Ovary (tissue), 9 donors: Measurements from ENCODE around the gene MNT. TPM values are rescaled to one million over a fixed set of nuclear protein-coding genes. Genes with fewer than 3 reads are reported as not detected.

Source experiments
- DNase-seq, 5 donors: peaks; one replicate each; pipeline ENCODE4 v3.0.0-alpha.2; 2019 to 2020
- H3K27ac ChIP-seq, 2 donors: fragments of 200-600 bp; one replicate each; pipeline versions ENCODE4 v1.5.1 to v1.8.0; 2019 to 2022
- H3K27me3 ChIP-seq: fragments of 200-600 bp; one replicate; pipeline ENCODE4 v1.8.0; 2022
- H3K36me3 ChIP-seq: fragments of 200-600 bp; sonication (generic); one replicate; pipeline ENCODE4 v1.5.1; 2019
- H3K4me1 ChIP-seq: one replicate; pipeline ENCODE4 v1.8.1; 2013; ENCODE audit warnings: mild to moderate bottlenecking, moderate library complexity; ENCODE audit not compliant: insufficient read depth
- H3K4me3 ChIP-seq: fragments of 200-600 bp; sonication (generic); one replicate; pipeline ENCODE4 v1.5.1; 2017
- H3K9me3 ChIP-seq, 2 donors: fragments of 200-600 bp in 1 of 2; sonication (generic) in 1 of 2; one replicate each; pipeline versions ENCODE4 v1.5.1 to v1.8.1; 2013 to 2019; ENCODE audit warnings: mild to moderate bottlenecking in 1 of 2, moderate library complexity in 1 of 2
- EP300 ChIP-seq: sonication (generic); formaldehyde crosslinking; IDR thresholded peaks from one replicate; pipeline ENCODE4 v1.6.1; 2017; ENCODE audit warnings: antibody characterized with exemption
- POLR2A ChIP-seq: fragments of 450-650 bp; IDR thresholded peaks from one replicate; pipeline ENCODE4 v1.6.1; 2017; ENCODE audit warnings: antibody characterized with exemption, mild to moderate bottlenecking, moderate library complexity
- WGBS, 3 donors: extraction: QIAGEN DNeasy Blood & Tissue Kit in 1 of 3; methylation state at CpG; one replicate each; pipeline versions ENCODE4 v1.1.5 to v1.1.7; 2013 to 2017; 5-methylcytosine and 5-hydroxymethylcytosine counted together
- intact Hi-C, 4 donors: fragments of 100-400 bp; cut with DNase I; formaldehyde crosslinking; loops; one replicate each; pipeline versions ENCODE4 v1.11.0 to v1.15.1; 2022 to 2023
- polyA plus RNA-seq, 2 donors: library from polyadenylated mRNA; stranded (reverse); fragments of 200-250 nt in 1 of 2; fragments of 350-450 nt in 1 of 2; fragmentation: Illumina TruSeq in 1 of 2; extraction: RNeasy Lipid Tissue Mini Kit (QIAGEN cat#74804) in 1 of 2; gene quantifications; one replicate each; pipeline ENCODE4 v1.2.3, GENCODE V29; 2013 to 2014
- small RNA-seq: library from RNA; depleted of rRNA; stranded (forward); fragments of <200 nt; gene quantifications from one replicate; pipeline ENCODE3, GENCODE V24; 2016
- total RNA-seq, 7 donors: library from RNA; depleted of rRNA in 2 of 7; stranded (reverse); fragments of >200 nt in 2 of 7; fragmentation: NEBNext Ultra II Directional in 3 of 7; extraction: Animal tissue kit (Norgen Biotek cat#: 25700) in 3 of 7; gene quantifications; one replicate each; pipeline versions ENCODE4 v1.1.0 to v1.2.4, GENCODE V29; 2016 to 2023
- TF ChIP-seq, protein P1 (sequence below), 3 donors: fragments of 450-650 bp in 2 of 3; fragments of 200-600 bp in 1 of 3; IDR thresholded peaks; one replicate each; pipeline versions ENCODE4 v1.5.1 to v1.8.0; 2016 to 2022; ENCODE audit warnings: antibody characterized with exemption in 3 of 3, mild to moderate bottlenecking in 1 of 3
- donor health status: DM: no; HTN: no; CAD: no; lungs with moderate emphysema.
- donor health status: DM: no; HTN: no; CAD: no.
- donor health status: Bipolar disorder and iron deficiency.
- donor health status: DM: yes; HTN: yes; CAD: no.
- donor health status: DM: no; HTN: no; CAD: no.
- donor health status: DM: yes; HTN: yes; CAD: no.

MNT gene
- total and polyA plus RNA-seq, 9 donors: 5.0 to 37.0 (median 24.2) TPM

DNA sequence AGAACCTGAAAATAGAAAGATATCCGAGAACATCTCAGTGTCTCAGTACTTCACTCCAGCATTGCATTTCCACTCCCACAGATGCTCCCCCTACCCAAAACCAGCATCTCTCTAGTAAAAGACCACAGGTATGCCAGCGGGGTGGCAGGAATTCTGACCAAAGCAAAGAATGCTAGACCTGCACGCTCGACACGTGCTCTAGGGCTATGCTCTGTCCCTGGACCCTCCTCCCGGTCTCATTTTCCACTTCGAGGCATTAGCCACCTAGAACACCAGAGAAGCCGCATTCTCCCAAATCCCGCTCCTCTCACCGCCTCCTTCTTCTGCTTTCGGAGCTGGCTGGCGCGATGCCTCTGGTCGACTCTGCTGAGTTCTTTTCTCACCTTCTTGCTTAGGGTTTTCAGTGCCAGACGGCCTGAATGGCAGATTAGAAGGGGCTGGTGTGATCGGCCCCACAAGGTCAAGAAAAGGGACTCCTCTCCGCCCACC is 65.1 kb downstream of the MNT start:
- peak overlapping the region in 1 of 2 donors; percentile 73 for H3K27ac ChIP-seq
- intact Hi-C loops: no loop called here
- DNase-seq: peak in 3 of 5 donors; percentile 42 to 53 (median 46)
- H3K27me3 ChIP-seq: no peaks in the 10 kb centered on the region
- peak overlapping the region; percentile 76 for H3K4me3 ChIP-seq
- H3K9me3 ChIP-seq: no peaks in the 10 kb centered on the region
- no peak for TF ChIP-seq EP300
- TF ChIP-seq, protein P1, sequence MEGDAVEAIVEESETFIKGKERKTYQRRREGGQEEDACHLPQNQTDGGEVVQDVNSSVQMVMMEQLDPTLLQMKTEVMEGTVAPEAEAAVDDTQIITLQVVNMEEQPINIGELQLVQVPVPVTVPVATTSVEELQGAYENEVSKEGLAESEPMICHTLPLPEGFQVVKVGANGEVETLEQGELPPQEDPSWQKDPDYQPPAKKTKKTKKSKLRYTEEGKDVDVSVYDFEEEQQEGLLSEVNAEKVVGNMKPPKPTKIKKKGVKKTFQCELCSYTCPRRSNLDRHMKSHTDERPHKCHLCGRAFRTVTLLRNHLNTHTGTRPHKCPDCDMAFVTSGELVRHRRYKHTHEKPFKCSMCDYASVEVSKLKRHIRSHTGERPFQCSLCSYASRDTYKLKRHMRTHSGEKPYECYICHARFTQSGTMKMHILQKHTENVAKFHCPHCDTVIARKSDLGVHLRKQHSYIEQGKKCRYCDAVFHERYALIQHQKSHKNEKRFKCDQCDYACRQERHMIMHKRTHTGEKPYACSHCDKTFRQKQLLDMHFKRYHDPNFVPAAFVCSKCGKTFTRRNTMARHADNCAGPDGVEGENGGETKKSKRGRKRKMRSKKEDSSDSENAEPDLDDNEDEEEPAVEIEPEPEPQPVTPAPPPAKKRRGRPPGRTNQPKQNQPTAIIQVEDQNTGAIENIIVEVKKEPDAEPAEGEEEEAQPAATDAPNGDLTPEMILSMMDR (IDR thresholded peaks at IDR 0.05): no peak
- TF ChIP-seq POLR2A: no peak
- H3K36me3 ChIP-seq: no peaks in the 10 kb centered on the region
- 0 to 3% (median 1%) methylated on average over 17 of the region's 17 CpGs for WGBS, 3 donors
- H3K4me1 ChIP-seq: peaks cover 5% of the 10 kb centered on the region

Small RNAs within 50 kb of the gene (small RNA-seq; reads per million reads assigned to genes)
- gene AC006435.3 (not detected), gene AC006435.4 (not detected)

Other genes with a start within 250 kb of the MNT start
- gene SMG6, start 97.3 kb downstream of the MNT start, total RNA-seq: 10 to 100 TPM; 33.8 to 66.0 (median 57.9) TPM
- 10 to 100 TPM; 36.5 to 51.0 TPM for gene SMG6, start 97.3 kb downstream of the MNT start, polyA plus RNA-seq
- 10 to 100 TPM in 4 of 7 donors, 1 to 10 TPM in 3; 5.2 to 18.5 (median 10.5) TPM for gene SRR, start 97.1 kb downstream of the MNT start, total RNA-seq
- 10 to 100 TPM in 1 of 2 donors, 1 to 10 TPM in 1; 4.2 to 18.7 TPM for gene SRR, start 97.1 kb downstream of the MNT start, polyA plus RNA-seq
- gene TSR1, start 64.6 kb downstream of the MNT start, total RNA-seq: 10 to 100 TPM; 13.4 to 31.0 (median 23.7) TPM
- gene TSR1, start 64.6 kb downstream of the MNT start, polyA plus RNA-seq: 10 to 100 TPM; 11.3 to 23.2 TPM
- gene SGSM2, start 63.6 kb downstream of the MNT start, total RNA-seq: 10 to 100 TPM; 35.1 to 50.6 (median 45.9) TPM
- gene SGSM2, start 63.6 kb downstream of the MNT start, polyA plus RNA-seq: 10 to 100 TPM in 1 of 2 donors, 1 to 10 TPM in 1; 9.3 to 42.0 TPM
- gene METTL16, start 110.8 kb upstream of the MNT start, total RNA-seq: 10 to 100 TPM; 18.4 to 69.1 (median 42.7) TPM
- 10 to 100 TPM; 26.3 to 26.8 TPM for gene METTL16, start 110.8 kb upstream of the MNT start, polyA plus RNA-seq
- 100 to 1,000 TPM in 4 of 7 donors, 10 to 100 TPM in 3; 73.6 to 125 (median 108) TPM for gene PAFAH1B1, start 192.6 kb upstream of the MNT start, total RNA-seq
- 10 to 100 TPM; 36.5 to 99.0 TPM for gene PAFAH1B1, start 192.6 kb upstream of the MNT start, polyA plus RNA-seq